SU-DHL-6 (cell line): ENCODE data around the gene CD8B.

Source experiments
- CTCF ChIP-seq: fragments of 200-600 bp; sonication (generic); IDR thresholded peaks from one replicate; pipeline ENCODE4 v1.5.1; 2017; ENCODE audit warnings: antibody characterized with exemption, mild to moderate bottlenecking, low read length, moderate library complexity; ENCODE audit not compliant: insufficient read depth, poor library complexity, severe bottlenecking
- EZH2phosphoT487 ChIP-seq: fragments of 200-600 bp; sonication (generic), shearing (Covaris generic); conservative IDR thresholded peaks from 2 replicates; pipeline ENCODE4 v1.6.1; 2018; ENCODE audit warnings: mild to moderate bottlenecking, antibody characterized with exemption, low read length, moderate library complexity, mixed read lengths

DNA sequence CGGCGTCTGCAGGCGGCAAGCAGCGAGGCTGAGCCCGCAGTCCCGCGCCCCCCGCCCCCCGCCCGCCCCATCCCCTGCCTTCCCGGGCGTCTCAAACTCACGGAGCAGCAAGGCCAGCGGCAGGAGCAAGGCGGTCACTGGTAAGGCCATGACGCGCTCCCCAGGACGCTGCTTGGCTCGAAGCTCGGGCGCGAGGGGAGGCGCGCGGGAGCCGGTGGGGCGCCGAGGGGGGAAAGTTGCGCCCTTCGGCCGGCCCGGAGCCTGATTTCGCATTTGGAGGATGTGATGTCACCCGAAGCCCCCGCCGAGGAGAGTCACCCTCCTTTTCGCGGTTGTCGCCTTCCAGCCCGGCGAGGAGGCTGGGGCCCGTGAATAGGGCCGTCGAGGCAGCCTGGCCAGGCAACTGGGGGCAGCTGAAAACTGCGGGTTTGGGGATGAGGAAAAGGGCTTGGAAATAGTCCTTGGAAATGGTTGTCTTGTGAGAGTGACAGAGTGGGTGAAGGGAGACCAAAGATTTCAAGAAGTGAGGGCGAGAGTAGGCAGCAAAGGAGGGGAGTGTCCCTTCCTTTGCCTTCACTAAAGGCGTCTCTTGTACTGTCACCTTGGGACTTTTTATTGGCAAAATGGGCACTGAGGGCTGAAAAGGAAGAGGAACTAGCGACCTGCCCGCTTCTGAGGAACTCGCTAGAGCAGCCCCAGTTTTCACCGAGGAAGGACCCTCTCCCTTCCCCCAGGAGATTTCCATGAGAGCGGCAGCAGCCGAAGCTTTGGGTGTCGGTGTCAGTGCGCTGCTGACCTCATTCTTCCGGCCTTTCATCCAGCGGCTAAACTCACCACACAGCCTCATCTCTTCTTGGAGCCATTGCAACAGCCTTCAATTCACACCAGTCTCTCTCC lies 70.8 kb downstream of the CD8B start, which contains the start of gene CD8A:
- TF ChIP-seq CTCF (no peak), EZH2phosphoT487 (no peak)
